ENCODE data around the gene ZMIZ2.

The ZMIZ2 gene

GRCh38 chr7:44757311-44757710 is 8.7 kb downstream of the ZMIZ2 start:
- DNase-seq: no peak

DNA sequence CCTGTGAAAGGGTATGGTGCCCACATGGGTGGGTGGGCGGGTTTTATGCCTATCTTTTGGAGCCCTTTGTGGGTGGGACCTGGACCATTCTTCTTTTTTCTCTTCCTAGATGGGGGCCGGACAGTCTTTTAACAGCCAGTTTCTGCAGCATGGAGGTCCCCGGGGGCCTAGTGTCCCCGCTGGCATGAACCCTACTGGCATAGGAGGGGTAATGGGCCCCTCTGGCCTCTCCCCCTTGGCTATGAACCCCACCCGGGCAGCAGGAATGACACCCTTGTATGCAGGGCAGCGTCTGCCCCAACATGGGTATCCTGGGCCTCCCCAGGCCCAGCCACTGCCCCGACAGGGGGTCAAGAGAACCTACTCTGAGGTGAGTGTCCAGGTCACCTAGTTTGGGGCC is 9.1 kb downstream of the ZMIZ2 start:
- TF ChIP-seq POLR2A (IDR thresholded peaks at IDR 0.05; ENCODE audit: low read length) (no peak), GATA1 (IDR thresholded peaks at IDR 0.05; ENCODE audit: low read depth, low read length) (no peak)
- no peak for DNase-seq

More at GRCh38 chr7:44757311-44757710, 8.7 kb downstream of the ZMIZ2 start:
- TF ChIP-seq GATA1 (IDR thresholded peaks at IDR 0.05; ENCODE audit: low read depth, low read length) (no peak), POLR2A (IDR thresholded peaks at IDR 0.05; ENCODE audit: low read length) (no peak)

GRCh38 chr7:44759246-44759645 is 10.6 kb downstream of the ZMIZ2 start:
- DNase-seq: no peak
- no peak for TF ChIP-seq GATA1 (IDR thresholded peaks at IDR 0.05; ENCODE audit: low read depth, low read length)
- TF ChIP-seq POLR2A (IDR thresholded peaks at IDR 0.05; ENCODE audit: low read length): no peak

DNA sequence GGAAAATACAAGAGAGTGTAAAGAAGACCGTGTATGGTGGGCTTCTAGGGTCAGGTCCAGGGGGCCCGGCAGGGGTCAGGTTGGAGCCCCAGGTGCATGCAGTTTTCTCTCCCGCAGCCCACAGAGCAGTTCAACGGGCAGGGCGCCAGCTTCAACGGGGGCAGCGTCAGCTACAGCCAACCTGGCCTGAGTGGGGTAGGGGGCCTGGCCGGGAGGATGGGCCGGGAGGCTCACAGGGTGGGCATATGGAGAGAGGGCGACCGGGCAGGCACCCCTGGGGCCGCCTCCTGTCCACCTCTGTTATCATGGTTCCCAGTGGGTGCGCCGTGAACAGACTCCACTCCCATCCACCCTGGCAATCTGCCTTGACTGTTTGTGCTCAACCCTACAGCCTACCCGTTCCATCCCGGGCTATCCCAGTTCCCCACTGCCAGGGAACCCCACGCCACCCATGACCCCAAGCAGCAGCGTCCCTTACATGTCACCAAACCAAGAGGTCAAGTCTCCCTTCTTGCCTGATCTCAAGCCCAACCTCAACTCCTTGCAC is 11.5 kb downstream of the ZMIZ2 start:
- TF ChIP-seq GATA1 (IDR thresholded peaks at IDR 0.05; ENCODE audit: low read depth, low read length): no peak
- TF ChIP-seq POLR2A (IDR thresholded peaks at IDR 0.05; ENCODE audit: low read length): no peak
- no peak for DNase-seq

DNA sequence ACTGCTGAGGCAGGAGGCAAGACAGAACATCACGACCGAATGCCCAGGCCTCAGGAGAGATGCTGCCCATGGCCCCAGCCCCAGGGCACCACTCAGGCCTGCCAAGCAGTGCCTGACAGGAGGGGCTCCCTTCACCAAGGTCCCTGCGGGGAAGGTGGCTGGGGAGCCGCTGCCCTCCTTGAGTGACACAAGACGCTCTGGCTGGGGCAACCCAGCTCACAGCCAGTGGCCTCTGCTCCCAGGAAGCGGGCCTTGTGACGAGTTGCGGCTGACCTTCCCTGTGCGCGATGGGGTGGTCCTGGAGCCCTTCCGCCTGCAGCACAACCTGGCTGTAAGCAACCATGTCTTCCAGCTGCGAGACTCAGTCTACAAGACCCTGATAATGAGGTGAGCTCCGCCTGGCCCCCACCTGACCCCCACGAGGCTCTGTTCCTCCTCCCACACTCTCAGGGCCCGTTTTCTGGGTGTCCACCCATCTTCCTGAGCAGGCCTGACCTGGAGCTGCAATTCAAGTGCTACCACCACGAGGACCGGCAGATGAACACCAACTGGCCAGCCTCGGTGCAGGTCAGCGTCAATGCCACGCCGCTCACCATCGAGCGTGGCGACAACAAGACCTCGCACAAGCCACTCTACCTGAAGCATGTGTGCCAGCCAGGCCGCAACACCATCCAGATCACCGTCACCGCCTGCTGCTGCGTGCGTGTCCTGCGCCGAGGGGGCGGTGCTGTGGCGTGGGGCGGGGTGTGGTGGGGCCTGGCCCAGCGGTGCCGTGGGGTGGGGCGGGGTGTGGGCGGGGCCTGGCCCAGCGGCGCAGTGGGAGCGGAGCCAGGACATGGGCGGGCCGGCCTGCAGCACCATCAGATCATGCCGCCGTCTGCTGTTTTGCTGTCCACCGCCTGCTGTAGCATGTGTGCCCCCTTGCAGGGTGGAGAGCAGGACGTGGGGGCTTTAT is 12.8 kb downstream of the ZMIZ2 start:
- peak; percentile 77 for DNase-seq
- TF ChIP-seq POLR2A (IDR thresholded peaks at IDR 0.05; ENCODE audit: low read length): no peak
- no peak for TF ChIP-seq GATA1 (IDR thresholded peaks at IDR 0.05; ENCODE audit: low read depth, low read length)

DNA sequence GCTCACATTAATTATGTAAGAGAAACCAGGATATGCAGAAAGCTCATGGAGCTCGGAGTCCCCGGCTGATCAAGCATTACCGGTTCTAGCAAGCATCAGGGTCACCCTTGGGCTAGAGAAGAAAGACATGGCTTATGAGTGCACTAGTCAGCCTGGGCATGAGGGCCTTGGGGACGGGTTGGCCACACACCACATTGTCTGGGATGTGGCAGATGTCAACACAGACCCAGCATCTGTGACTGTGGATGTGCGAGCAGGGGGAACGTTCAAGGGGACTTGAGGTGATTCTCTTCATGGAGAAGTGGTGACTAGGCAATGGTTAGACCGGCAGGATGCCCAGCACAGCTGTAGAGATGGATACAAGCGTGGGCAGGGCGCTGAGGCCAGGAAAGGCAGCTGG is 13.7 kb downstream of the ZMIZ2 start:
- TF ChIP-seq GATA1 (IDR thresholded peaks at IDR 0.05; ENCODE audit: low read depth, low read length) (no peak), POLR2A (IDR thresholded peaks at IDR 0.05; ENCODE audit: low read length) (no peak)
- DNase-seq: no peak

GRCh38 chr7:44762726-44763522 is 14.3 kb downstream of the ZMIZ2 start:
- no peak for DNase-seq
- no peak for TF ChIP-seq POLR2A (IDR thresholded peaks at IDR 0.05; ENCODE audit: low read length)
- TF ChIP-seq GATA1 (IDR thresholded peaks at IDR 0.05; ENCODE audit: low read depth, low read length): no peak

GRCh38 chr7:44764081-44764480 is 15.4 kb downstream of the ZMIZ2 start:
- no peak for DNase-seq
- TF ChIP-seq POLR2A (IDR thresholded peaks at IDR 0.05; ENCODE audit: low read length) (no peak), GATA1 (IDR thresholded peaks at IDR 0.05; ENCODE audit: low read depth, low read length) (no peak)

DNA sequence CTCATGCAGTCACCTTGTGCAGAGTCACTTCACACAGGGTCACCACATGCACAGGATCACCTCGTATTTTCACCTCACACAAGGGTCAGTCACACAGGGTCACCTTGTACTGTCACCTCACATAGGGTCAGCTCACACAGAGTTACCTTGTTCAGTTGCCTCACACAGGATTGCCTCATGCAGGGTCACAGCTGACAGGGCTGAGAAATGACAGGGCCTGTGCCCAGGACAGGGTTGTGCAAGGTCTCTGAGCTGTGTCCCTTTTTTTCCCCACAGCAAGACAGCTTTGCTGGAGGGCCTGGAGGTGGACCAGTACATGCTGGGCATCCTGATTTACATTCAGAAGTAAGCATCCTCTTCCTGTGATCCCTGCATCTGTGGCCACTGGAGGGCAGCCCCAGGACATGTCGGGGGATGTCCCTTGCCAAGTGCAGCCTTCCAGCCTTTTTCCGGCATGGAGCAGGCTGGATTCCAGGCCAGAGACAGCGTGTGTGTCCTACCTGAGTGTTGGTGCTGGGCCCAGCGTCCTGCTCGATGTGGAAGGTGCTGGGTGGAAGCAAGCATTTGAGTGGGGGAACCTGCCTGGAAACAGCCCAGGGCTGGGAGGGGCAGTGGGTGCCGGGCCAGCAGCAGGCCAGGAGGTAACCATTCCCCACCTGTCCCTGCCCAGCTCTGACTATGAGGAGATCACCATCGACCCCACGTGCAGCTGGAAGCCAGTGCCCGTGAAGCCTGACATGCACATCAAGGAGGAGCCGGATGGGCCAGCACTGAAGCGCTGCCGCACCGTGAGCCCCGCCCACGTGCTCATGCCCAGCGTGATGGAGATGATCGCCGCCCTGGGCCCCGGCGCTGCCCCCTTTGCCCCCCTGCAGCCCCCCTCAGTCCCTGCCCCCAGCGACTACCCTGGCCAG is 16.3 kb downstream of the ZMIZ2 start:
- TF ChIP-seq GATA1 (IDR thresholded peaks at IDR 0.05; ENCODE audit: low read depth, low read length): no peak
- TF ChIP-seq POLR2A (IDR thresholded peaks at IDR 0.05; ENCODE audit: low read length): no peak
- no peak for DNase-seq

GRCh38 chr7:44765579-44766415 is 17.1 kb downstream of the ZMIZ2 start:
- TF ChIP-seq POLR2A (IDR thresholded peaks at IDR 0.05; ENCODE audit: low read length) (no peak), GATA1 (IDR thresholded peaks at IDR 0.05; ENCODE audit: low read depth, low read length) (no peak)
- no peak for DNase-seq

GRCh38 chr7:44766416-44766801 is 17.8 kb downstream of the ZMIZ2 start:
- TF ChIP-seq GATA1 (IDR thresholded peaks at IDR 0.05; ENCODE audit: low read depth, low read length): no peak
- no peak for TF ChIP-seq POLR2A (IDR thresholded peaks at IDR 0.05; ENCODE audit: low read length)

GRCh38 chr7:44767134-44767911 is 18.7 kb downstream of the ZMIZ2 start:
- TF ChIP-seq GATA1 (IDR thresholded peaks at IDR 0.05; ENCODE audit: low read depth, low read length): no peak
- no peak for TF ChIP-seq POLR2A (IDR thresholded peaks at IDR 0.05; ENCODE audit: low read length)

More at GRCh38 chr7:44766416-44766801, 17.8 kb downstream of the ZMIZ2 start:
- no peak for DNase-seq

More at GRCh38 chr7:44767134-44767911, 18.7 kb downstream of the ZMIZ2 start:
- DNase-seq: no peak
